ENCODE results near the gene CEP128. TPM values are rescaled to one million over a fixed set of nuclear protein-coding genes. Genes with fewer than 3 reads are reported as not detected.

Gene CEP128
- total RNA-seq, 1 experiment from 2014 or later = 16.7 TPM

DNA sequence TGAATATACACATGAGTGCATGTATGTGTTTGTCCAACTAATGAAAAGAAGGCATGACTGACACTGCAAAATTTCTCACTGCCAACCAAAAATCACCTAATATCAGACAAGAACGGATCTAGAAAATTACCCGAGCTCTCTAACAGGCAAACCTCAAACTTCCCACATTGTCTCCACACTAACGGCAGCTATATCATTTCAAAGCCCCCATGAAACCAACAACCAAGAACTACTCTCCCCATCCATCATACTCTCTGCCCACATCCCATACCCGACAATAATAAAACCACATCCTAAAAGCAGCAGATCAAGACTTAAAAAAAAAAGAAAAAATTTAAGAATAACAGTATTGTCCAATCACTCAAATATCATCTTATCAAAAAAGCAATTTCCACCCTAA lies 227.1 kb downstream of the CEP128 start:
- no peak overlapping the region for H3K4me3 Mint-ChIP-seq (ENCODE audit: unreplicated experiment)
- no peaks in the 10 kb centered on the region for H3K27me3 ChIP-seq (replicated peaks; ENCODE audit: control insufficient read depth, insufficient read depth, low read length)
- H3K9me3 ChIP-seq = no peaks in the 10 kb centered on the region
- H3K36me3 ChIP-seq (ENCODE audit: control insufficient read depth, insufficient read depth, low read length) = no peaks in the 10 kb centered on the region
- DNase-seq = no peak
- no peak overlapping the region for H3K27ac Mint-ChIP-seq (ENCODE audit: unreplicated experiment)
- H3K4me3 ChIP-seq (ENCODE audit: low read depth, low read length) = no peak overlapping the region
- ChIA-PET POLR2A (interaction anchor here (0.6 kb wide), 1 partner anchor 49 kb away, joined by 3 read pairs; no protein-coding TSS in a partner anchor), CTCF (no interaction called here)
- intact Hi-C loops (cut with micrococcal nuclease; ENCODE audit: unreplicated experiment) = no loop called here
- BruUV-seq (replicated peaks) = no TSS peak
- no peaks in the 10 kb centered on the region for H3K27me3 Mint-ChIP-seq (ENCODE audit: insufficient read depth, unreplicated experiment)
- no peaks in the 10 kb centered on the region for H3K4me1 ChIP-seq
- TF ChIP-seq, protein P1, sequence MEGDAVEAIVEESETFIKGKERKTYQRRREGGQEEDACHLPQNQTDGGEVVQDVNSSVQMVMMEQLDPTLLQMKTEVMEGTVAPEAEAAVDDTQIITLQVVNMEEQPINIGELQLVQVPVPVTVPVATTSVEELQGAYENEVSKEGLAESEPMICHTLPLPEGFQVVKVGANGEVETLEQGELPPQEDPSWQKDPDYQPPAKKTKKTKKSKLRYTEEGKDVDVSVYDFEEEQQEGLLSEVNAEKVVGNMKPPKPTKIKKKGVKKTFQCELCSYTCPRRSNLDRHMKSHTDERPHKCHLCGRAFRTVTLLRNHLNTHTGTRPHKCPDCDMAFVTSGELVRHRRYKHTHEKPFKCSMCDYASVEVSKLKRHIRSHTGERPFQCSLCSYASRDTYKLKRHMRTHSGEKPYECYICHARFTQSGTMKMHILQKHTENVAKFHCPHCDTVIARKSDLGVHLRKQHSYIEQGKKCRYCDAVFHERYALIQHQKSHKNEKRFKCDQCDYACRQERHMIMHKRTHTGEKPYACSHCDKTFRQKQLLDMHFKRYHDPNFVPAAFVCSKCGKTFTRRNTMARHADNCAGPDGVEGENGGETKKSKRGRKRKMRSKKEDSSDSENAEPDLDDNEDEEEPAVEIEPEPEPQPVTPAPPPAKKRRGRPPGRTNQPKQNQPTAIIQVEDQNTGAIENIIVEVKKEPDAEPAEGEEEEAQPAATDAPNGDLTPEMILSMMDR (IDR thresholded peaks at IDR 0.05; ENCODE audit: insufficient read depth in 1 of 2, low read depth in 1 of 2, low read length in 1 of 2, severe bottlenecking in 1 of 2, unreplicated experiment in 1 of 2) = no peak
- H3K4me1 Mint-ChIP-seq (ENCODE audit: low read depth, unreplicated experiment) = no peaks in the 10 kb centered on the region
- H3K36me3 Mint-ChIP-seq (ENCODE audit: insufficient read depth, unreplicated experiment) = no peaks in the 10 kb centered on the region
- H3K9me3 Mint-ChIP-seq (ENCODE audit: unreplicated experiment) = no peaks in the 10 kb centered on the region

DNA sequence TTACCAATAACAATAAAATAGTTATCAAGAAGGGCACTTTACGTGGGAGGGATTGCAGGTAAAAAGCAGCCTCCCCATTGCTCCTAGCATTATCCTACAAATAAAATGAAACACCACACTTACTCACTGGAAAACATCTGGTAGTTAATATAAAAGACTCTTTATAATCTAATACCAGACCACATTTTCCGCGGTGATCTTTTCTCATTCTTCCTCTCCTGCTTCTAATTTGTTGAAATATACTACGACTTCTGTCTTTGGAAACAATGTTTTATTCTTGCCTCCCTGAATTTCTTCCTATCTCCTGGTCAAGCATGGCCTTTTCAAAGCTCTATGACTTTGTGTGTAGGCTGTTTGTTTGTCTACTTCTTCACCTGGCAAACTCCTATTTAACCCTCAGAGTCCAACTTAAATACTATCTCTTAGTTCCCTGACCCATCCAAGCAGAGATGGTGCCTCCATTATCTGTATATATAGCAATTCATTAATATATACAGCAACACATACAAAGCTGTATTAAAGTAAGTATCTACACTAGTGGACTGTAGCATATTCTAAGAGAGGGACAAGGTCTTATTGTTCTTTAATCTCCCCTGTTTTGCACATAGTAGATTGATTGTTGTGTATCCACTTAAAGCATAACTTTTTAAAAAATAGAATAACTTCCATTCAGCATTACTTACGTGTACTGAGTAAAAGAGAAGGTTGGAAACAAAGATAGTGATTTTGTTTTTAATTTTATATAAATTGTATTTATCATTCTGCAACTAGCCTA lies 228.3 kb downstream of the CEP128 start:
- no peaks in the 10 kb centered on the region for H3K36me3 Mint-ChIP-seq (ENCODE audit: insufficient read depth, unreplicated experiment)

DNA sequence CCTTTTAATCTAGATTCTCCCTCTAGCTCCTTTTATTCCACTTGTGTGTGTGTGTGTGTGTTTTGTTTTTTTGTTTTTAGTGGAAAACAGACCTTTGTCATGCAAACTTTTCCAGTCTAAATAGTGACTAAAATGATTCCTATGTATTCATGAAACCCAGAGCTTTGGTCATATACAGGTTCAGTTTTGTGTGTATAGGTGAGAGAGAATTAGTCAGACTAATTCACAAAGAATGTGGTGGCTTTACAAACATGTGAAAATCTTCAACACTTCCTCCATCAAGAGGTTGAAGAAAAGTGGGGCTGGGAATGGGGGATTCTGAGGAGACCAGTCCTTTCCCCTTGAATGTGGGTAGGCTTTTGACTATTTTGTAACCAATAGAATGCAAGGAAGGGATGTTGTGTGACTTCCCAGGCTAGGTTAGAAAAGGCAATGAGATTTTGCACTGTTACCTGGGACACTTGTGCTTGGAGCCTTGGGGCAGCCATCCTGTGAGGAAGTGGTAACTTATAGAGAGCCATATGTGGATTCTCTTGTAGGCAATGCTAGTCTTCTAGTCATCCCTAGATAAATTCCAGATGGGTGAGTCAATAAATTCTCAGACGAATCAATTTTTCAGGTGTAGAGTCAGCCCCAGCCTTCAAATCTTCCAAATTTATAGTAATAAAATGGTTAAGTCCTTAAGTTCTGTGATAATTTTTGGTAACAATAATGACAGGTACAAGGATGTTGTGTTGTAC lies 236.1 kb downstream of the CEP128 start:
- Mint-ChIP-seq H3K27me3 (ENCODE audit: insufficient read depth, unreplicated experiment) (no peaks in the 10 kb centered on the region), H3K9me3 (ENCODE audit: unreplicated experiment) (no peaks in the 10 kb centered on the region), H3K4me3 (ENCODE audit: unreplicated experiment) (no peak overlapping the region), H3K27ac (ENCODE audit: unreplicated experiment) (no peak overlapping the region), H3K36me3 (ENCODE audit: insufficient read depth, unreplicated experiment) (no peaks in the 10 kb centered on the region), H3K4me1 (ENCODE audit: low read depth, unreplicated experiment) (no peaks in the 10 kb centered on the region)
- no peaks in the 10 kb centered on the region for H3K9me3 ChIP-seq
- no peaks in the 10 kb centered on the region for H3K4me1 ChIP-seq
- BruUV-seq (replicated peaks) = no TSS peak
- POLR2A ChIA-PET = no interaction called here
- no peak for DNase-seq
- intact Hi-C loops (cut with micrococcal nuclease; ENCODE audit: unreplicated experiment) = no loop called here
- TF ChIP-seq, protein P1 (IDR thresholded peaks at IDR 0.05; ENCODE audit: insufficient read depth in 1 of 2, low read depth in 1 of 2, low read length in 1 of 2, severe bottlenecking in 1 of 2, unreplicated experiment in 1 of 2) = no peak
- CTCF ChIA-PET = no interaction called here
- no peaks in the 10 kb centered on the region for H3K36me3 ChIP-seq (ENCODE audit: control insufficient read depth, insufficient read depth, low read length)
- no peaks in the 10 kb centered on the region for H3K27me3 ChIP-seq (replicated peaks; ENCODE audit: control insufficient read depth, insufficient read depth, low read length)
- no peak overlapping the region for H3K4me3 ChIP-seq (ENCODE audit: low read depth, low read length)

More for the DNA sequence above, 228.3 kb downstream of the CEP128 start:
- Histone ChIP-seq H3K9me3 (no peaks in the 10 kb centered on the region), H3K4me3 (ENCODE audit: low read depth, low read length) (no peak overlapping the region), H3K27me3 (replicated peaks; ENCODE audit: control insufficient read depth, insufficient read depth, low read length) (no peaks in the 10 kb centered on the region), H3K36me3 (ENCODE audit: control insufficient read depth, insufficient read depth, low read length) (no peaks in the 10 kb centered on the region), H3K4me1 (no peaks in the 10 kb centered on the region)
- ChIA-PET POLR2A (no interaction called here), CTCF (no interaction called here)
- DNase-seq = no peak
- no TSS peak for BruUV-seq (replicated peaks)
- H3K27me3 Mint-ChIP-seq (ENCODE audit: insufficient read depth, unreplicated experiment) = no peaks in the 10 kb centered on the region
- intact Hi-C loops (cut with micrococcal nuclease; ENCODE audit: unreplicated experiment) = no loop called here
- no peak overlapping the region for H3K27ac Mint-ChIP-seq (ENCODE audit: unreplicated experiment)
- H3K4me3 Mint-ChIP-seq (ENCODE audit: unreplicated experiment) = no peak overlapping the region
- no peaks in the 10 kb centered on the region for H3K9me3 Mint-ChIP-seq (ENCODE audit: unreplicated experiment)
- TF ChIP-seq, protein P1 (IDR thresholded peaks at IDR 0.05; ENCODE audit: insufficient read depth in 1 of 2, low read depth in 1 of 2, low read length in 1 of 2, severe bottlenecking in 1 of 2, unreplicated experiment in 1 of 2) = no peak
- no peaks in the 10 kb centered on the region for H3K4me1 Mint-ChIP-seq (ENCODE audit: low read depth, unreplicated experiment)

Data from Caco-2 (cell line).